GM23338 (cell line): ENCODE data around the gene NDUFS7. TPM values are rescaled to one million over a fixed set of nuclear protein-coding genes. Genes with fewer than 3 reads are reported as not detected.

Source experiments
- ATAC-seq: fragments of 200-7000 bp; cut with Tn5 transposase; 3 replicates; pipeline ENCODE4 v1.9.1; 2020
- DNase-seq: peaks from one replicate; pipeline ENCODE4 v3.0.0-alpha.2; 2015; ENCODE audit warnings: low spot score
- H2AFZ ChIP-seq: fragments of 200-600 bp; sonication (generic); 2 replicates; pipeline ENCODE4 v1.8.0; 2016; ENCODE audit warnings: antibody characterized with exemption, mild to moderate bottlenecking, moderate library complexity
- H3F3A ChIP-seq: fragments of 200-600 bp; sonication (generic); replicated peaks from 2 replicates; pipeline ENCODE4 v1.8.0; 2017; ENCODE audit warnings: antibody characterized with exemption, mixed run types, low read depth
- H3K27ac ChIP-seq: fragments of 200-600 bp; sonication (generic); 2 replicates; pipeline ENCODE4 v1.6.1; 2016; ENCODE audit warnings: low read depth
- H3K27me3 ChIP-seq: fragments of 200-600 bp; sonication (generic); 2 replicates; pipeline ENCODE4 v1.8.0; 2016; ENCODE audit warnings: mild to moderate bottlenecking, mixed run types, moderate library complexity; ENCODE audit not compliant: insufficient read depth
- H3K36me3 ChIP-seq: fragments of 200-600 bp; sonication (generic); 2 replicates; pipeline ENCODE4 v1.8.0; 2016; ENCODE audit warnings: mild to moderate bottlenecking; ENCODE audit not compliant: insufficient read depth
- H3K4me1 ChIP-seq: fragments of 200-600 bp; sonication (generic); 2 replicates; pipeline ENCODE4 v1.8.0; 2016; ENCODE audit warnings: mild to moderate bottlenecking, moderate library complexity; ENCODE audit not compliant: insufficient read depth
- H3K4me2 ChIP-seq: fragments of 200-600 bp; sonication (generic); 2 replicates; pipeline ENCODE4 v1.7.1; 2017; ENCODE audit warnings: mixed run types
- H3K4me3 ChIP-seq: fragments of 200-600 bp; sonication (generic); 2 replicates; pipeline ENCODE4 v1.6.1; 2016; ENCODE audit warnings: mixed run types
- H3K79me2 ChIP-seq: fragments of 200-600 bp; sonication (generic); replicated peaks from 2 replicates; pipeline ENCODE4 v1.8.0; 2017; ENCODE audit warnings: mild to moderate bottlenecking; ENCODE audit not compliant: insufficient read depth
- H3K9me2 ChIP-seq: fragments of 200-600 bp; sonication (generic); 2 replicates; pipeline ENCODE4 v1.8.0; 2017; ENCODE audit not compliant: insufficient read depth
- H4K20me1 ChIP-seq: fragments of 200-600 bp; sonication (generic); replicated peaks from 2 replicates; pipeline ENCODE4 v1.8.0; 2017; ENCODE audit warnings: mild to moderate bottlenecking; ENCODE audit not compliant: insufficient read depth
- H3K27ac Mint-ChIP-seq: 2 replicates; pipeline ENCODE4 v1.8.0; 2020; ENCODE audit warnings: inconsistent platforms, mild to moderate bottlenecking, moderate library complexity, mixed read lengths
- H3K27me3 Mint-ChIP-seq: 3 replicates; pipeline ENCODE4 v1.8.0; 2022; ENCODE audit warnings: low read depth, mild to moderate bottlenecking, moderate library complexity, mixed read lengths, inconsistent platforms; ENCODE audit not compliant: insufficient read depth, poor library complexity
- H3K36me3 Mint-ChIP-seq: 3 replicates; pipeline ENCODE4 v1.8.0; 2021; ENCODE audit warnings: low read depth, mild to moderate bottlenecking, inconsistent platforms, moderate library complexity, mixed read lengths
- H3K4me1 Mint-ChIP-seq: 3 replicates; pipeline ENCODE4 v1.8.0; 2020; ENCODE audit warnings: mild to moderate bottlenecking, inconsistent platforms, mixed read lengths
- H3K4me3 Mint-ChIP-seq: 3 replicates; pipeline ENCODE4 v1.8.0; 2021; ENCODE audit warnings: moderate library complexity, mild to moderate bottlenecking, inconsistent platforms, mixed read lengths
- H3K9me3 Mint-ChIP-seq: 3 replicates; pipeline ENCODE4 v1.8.0; 2020; ENCODE audit warnings: moderate library complexity, mild to moderate bottlenecking, inconsistent platforms, mixed read lengths
- CREB1 ChIP-seq: fragments of 250-450 bp; sonication (Bioruptor Pico); IDR thresholded peaks from 2 replicates; pipeline ENCODE4 v1.5.0; 2020; ENCODE audit warnings: low read depth, mild to moderate bottlenecking, moderate library complexity
- EZH2 ChIP-seq: fragments of 200-600 bp; sonication (generic); IDR thresholded peaks from one replicate; pipeline ENCODE4 v1.8.0; 2017; ENCODE audit warnings: antibody characterized with exemption, mild to moderate bottlenecking, low read depth; ENCODE audit not compliant: unreplicated experiment
- EZH2phosphoT487 ChIP-seq: fragments of 200-600 bp; sonication (generic); IDR thresholded peaks from one replicate; pipeline ENCODE4 v1.8.1; 2018; ENCODE audit warnings: antibody characterized with exemption; ENCODE audit not compliant: unreplicated experiment
- JUNB ChIP-seq: IDR thresholded peaks from one replicate; pipeline ENCODE4 v1.6.1; 2016; ENCODE audit warnings: antibody characterized with exemption; ENCODE audit not compliant: unreplicated experiment
- NANOG ChIP-seq: IDR thresholded peaks from 2 replicates; pipeline ENCODE4 v1.6.1; 2016; ENCODE audit warnings: antibody characterized with exemption, borderline replicate concordance
- POLR2AphosphoS5 ChIP-seq: IDR thresholded peaks from 2 replicates; pipeline ENCODE4 v1.6.1; 2016; ENCODE audit warnings: antibody characterized with exemption, low read depth
- REST ChIP-seq: IDR thresholded peaks from one replicate; pipeline ENCODE4 v1.6.1; 2018; ENCODE audit warnings: antibody characterized with exemption; ENCODE audit not compliant: unreplicated experiment
- STAT1 ChIP-seq: IDR thresholded peaks from one replicate; pipeline ENCODE4 v1.6.1; 2016; ENCODE audit warnings: antibody characterized with exemption; ENCODE audit not compliant: unreplicated experiment
- ZNF114 ChIP-seq: fragments of 250-450 bp; sonication (Bioruptor Pico); IDR thresholded peaks from 2 replicates; pipeline ENCODE4 v1.5.0; 2020; ENCODE audit warnings: mild to moderate bottlenecking, moderate library complexity
- ZNF331 ChIP-seq: fragments of 250-450 bp; sonication (Bioruptor Pico); IDR thresholded peaks from 2 replicates; pipeline ENCODE4 v1.5.0; 2020; ENCODE audit warnings: low read depth, mild to moderate bottlenecking, moderate library complexity
- ZNF462 ChIP-seq: fragments of 250-450 bp; sonication (Bioruptor Pico); IDR thresholded peaks from 2 replicates; pipeline ENCODE4 v1.5.0; 2020; ENCODE audit warnings: mild to moderate bottlenecking, moderate library complexity
- polyA plus RNA-seq: library from polyadenylated mRNA; unstranded; fragments of >200 nt; fragmentation: Nextera tagmentation; extraction: Ambion mirVana; gene quantifications from 2 replicates; pipeline ENCODE4 v1.2.1, GENCODE V29; 2016
- total RNA-seq: library from RNA; depleted of rRNA; stranded (reverse); fragments of >200 nt; shearing (Covaris generic); gene quantifications from 2 replicates; pipeline ENCODE4 v1.2.3, GENCODE V29; 2014
- TF ChIP-seq, protein P1 (sequence below): IDR thresholded peaks from 2 replicates; pipeline ENCODE4 v1.6.1; 2016; ENCODE audit warnings: antibody characterized with exemption
- TF ChIP-seq, protein P2 (sequence below), 2 experiments: fragments of 200-600 bp in 1 of 2; sonication (generic) in 1 of 2; conservative IDR thresholded peaks; 2 replicates each; pipeline versions ENCODE4 v1.5.1 to v1.6.1; 2016 to 2017; ENCODE audit warnings: antibody characterized with exemption in 2 of 2, low read depth in 2 of 2, mild to moderate bottlenecking in 2 of 2, moderate library complexity in 1 of 2

NDUFS7 gene
- total and polyA plus RNA-seq, 2 experiments from 2014 or later: 132 to 203 TPM

DNA sequence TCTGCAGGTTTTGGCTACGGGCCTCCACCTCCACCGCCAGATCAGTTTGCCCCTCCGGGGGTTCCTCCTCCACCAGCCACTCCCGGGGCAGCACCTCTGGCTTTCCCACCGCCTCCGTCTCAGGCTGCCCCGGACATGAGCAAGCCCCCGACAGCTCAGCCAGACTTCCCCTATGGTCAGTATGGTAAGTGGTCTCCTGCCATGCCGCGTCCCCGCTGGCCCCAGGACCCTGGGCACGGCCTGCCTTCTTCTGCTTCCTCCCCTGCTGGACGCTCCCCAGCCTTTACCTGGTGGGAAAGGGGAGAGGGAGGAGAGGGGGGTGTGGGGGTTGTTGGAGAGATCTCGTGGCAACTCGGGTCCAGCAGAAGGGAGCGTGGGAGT lies 48.8 kb downstream of the NDUFS7 start:
- no peak overlapping the region for H3K4me3 Mint-ChIP-seq
- Histone ChIP-seq H3K79me2 (peaks cover 18% of the 10 kb centered on the region; the same call in 1 of the 2 replicates), H3K9me2 (no peaks in the 10 kb centered on the region), H3F3A (peaks cover 43% of the 10 kb centered on the region), H3K27me3 (no peaks in the 10 kb centered on the region), H3K4me1 (no peaks in the 10 kb centered on the region), H3K4me3 (no peak overlapping the region), H4K20me1 (peaks cover 21% of the 10 kb centered on the region), H3K36me3 (peaks cover 24% of the 10 kb centered on the region), H3K27ac (no peak overlapping the region), H3K4me2 (no peak overlapping the region), H2AFZ (no peak overlapping the region)
- H3K27ac Mint-ChIP-seq: no peak overlapping the region
- H3K27me3 Mint-ChIP-seq: peaks cover 15% of the 10 kb centered on the region
- H3K4me1 Mint-ChIP-seq: no peaks in the 10 kb centered on the region; the same call in 2 of the 3 replicates
- ATAC-seq (no peak), DNase-seq (no peak)
- no peaks in the 10 kb centered on the region; the same call in 2 of the 3 replicates for H3K9me3 Mint-ChIP-seq
- peaks cover 48% of the 10 kb centered on the region for H3K36me3 Mint-ChIP-seq
- TF ChIP-seq EZH2phosphoT487 (no peak), STAT1 (no peak), JUNB (no peak), EZH2 (no peak), NANOG (no peak), CREB1 (CRISPR knock-in tag) (no peak), REST (no peak), ZNF114 (CRISPR knock-in tag) (no peak), ZNF462 (CRISPR knock-in tag) (no peak), ZNF331 (no peak), POLR2AphosphoS5 (no peak)
- TF ChIP-seq, protein P1, sequence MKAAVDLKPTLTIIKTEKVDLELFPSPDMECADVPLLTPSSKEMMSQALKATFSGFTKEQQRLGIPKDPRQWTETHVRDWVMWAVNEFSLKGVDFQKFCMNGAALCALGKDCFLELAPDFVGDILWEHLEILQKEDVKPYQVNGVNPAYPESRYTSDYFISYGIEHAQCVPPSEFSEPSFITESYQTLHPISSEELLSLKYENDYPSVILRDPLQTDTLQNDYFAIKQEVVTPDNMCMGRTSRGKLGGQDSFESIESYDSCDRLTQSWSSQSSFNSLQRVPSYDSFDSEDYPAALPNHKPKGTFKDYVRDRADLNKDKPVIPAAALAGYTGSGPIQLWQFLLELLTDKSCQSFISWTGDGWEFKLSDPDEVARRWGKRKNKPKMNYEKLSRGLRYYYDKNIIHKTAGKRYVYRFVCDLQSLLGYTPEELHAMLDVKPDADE: no peak
- TF ChIP-seq, protein P2, sequence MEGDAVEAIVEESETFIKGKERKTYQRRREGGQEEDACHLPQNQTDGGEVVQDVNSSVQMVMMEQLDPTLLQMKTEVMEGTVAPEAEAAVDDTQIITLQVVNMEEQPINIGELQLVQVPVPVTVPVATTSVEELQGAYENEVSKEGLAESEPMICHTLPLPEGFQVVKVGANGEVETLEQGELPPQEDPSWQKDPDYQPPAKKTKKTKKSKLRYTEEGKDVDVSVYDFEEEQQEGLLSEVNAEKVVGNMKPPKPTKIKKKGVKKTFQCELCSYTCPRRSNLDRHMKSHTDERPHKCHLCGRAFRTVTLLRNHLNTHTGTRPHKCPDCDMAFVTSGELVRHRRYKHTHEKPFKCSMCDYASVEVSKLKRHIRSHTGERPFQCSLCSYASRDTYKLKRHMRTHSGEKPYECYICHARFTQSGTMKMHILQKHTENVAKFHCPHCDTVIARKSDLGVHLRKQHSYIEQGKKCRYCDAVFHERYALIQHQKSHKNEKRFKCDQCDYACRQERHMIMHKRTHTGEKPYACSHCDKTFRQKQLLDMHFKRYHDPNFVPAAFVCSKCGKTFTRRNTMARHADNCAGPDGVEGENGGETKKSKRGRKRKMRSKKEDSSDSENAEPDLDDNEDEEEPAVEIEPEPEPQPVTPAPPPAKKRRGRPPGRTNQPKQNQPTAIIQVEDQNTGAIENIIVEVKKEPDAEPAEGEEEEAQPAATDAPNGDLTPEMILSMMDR (conservative IDR thresholded peaks at IDR 0.05; ENCODE audit: low read depth in 2 of 2): no peak
